T-helper 2 cell treated with Interferon-gamma antibody and Interleukin-4, amounts not matched to agents 5 μg/mL and 100 μg/mL, for 36 hours (primary cell): ENCODE measurements around the gene ADGRE3.
"Not testable (repeated sequence)": the region's sequence is repeated elsewhere in the genome, so short reads cannot be mapped to it uniquely, and the experiment has no call there.

Experiments used
- DNase-seq: peaks from one replicate; pipeline ENCODE4 v3.0.0; 2021; ENCODE audit warnings: low spot score
- H3K27ac Mint-ChIP-seq: one replicate; pipeline ENCODE4 v1.8.0; 2021; ENCODE audit warnings: mild to moderate bottlenecking, mixed read lengths
- H3K27me3 Mint-ChIP-seq: one replicate; pipeline ENCODE4 v1.8.0; 2021; ENCODE audit warnings: low read depth, mixed read lengths
- H3K36me3 Mint-ChIP-seq: one replicate; pipeline ENCODE4 v1.8.0; 2021; ENCODE audit warnings: low read depth, mixed read lengths
- H3K4me1 Mint-ChIP-seq: one replicate; pipeline ENCODE4 v1.8.0; 2021; ENCODE audit warnings: low read depth, mixed read lengths
- H3K4me3 Mint-ChIP-seq: one replicate; pipeline ENCODE4 v1.8.0; 2022; ENCODE audit warnings: mild to moderate bottlenecking, moderate library complexity, mixed read lengths
- H3K9me3 Mint-ChIP-seq: one replicate; pipeline ENCODE4 v1.8.0; 2021; ENCODE audit warnings: mixed read lengths

Gene ADGRE3

DNA sequence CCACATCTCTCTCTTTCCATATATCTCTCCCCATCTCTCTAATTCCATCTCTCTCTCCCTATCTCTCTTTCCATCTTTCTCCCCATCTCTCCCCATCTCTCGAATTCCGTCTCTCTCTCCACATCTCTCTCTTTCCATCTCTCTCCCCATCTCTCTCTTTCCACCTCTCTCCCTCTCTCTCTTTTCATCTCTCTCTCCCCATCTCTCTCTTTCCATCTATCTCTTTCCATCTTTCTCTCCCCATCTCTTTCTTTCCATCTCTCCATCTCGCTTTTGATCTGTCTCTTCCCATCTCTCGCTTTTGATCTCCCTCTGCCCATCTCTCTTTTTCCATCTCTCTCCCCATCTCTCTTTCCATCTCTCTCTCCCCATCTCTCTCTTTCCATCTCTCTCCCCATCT, 25.6 kb downstream of the ADGRE3 start:
- Mint-ChIP-seq H3K27ac (no peak overlapping the region), H3K36me3 (no peaks in the 10 kb centered on the region), H3K9me3 (no peaks in the 10 kb centered on the region), H3K27me3 (peaks cover 7% of the 10 kb centered on the region), H3K4me3 (no peak overlapping the region), H3K4me1 (no peaks in the 10 kb centered on the region)
- no peak for DNase-seq

DNA sequence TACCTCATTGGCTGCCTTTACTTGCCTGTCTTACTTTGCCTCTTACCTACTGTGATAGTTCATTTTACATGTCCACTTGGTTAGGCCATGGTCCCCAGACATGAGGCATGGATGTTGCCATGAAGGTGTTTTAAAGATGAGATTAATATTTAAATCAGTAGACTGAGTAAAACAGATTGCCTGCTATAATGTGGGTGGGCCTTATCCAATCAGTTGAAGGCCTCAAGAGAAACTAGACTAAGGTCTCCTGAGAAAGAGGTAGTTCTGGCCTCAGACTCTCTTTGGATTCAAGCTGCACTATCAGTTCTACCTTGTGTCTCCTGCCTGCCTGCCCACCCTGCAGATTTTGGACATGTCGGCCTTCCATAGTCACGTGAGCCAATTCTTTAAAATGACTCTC, 26.1 kb downstream of the ADGRE3 start:
- no peaks in the 10 kb centered on the region for H3K4me1 Mint-ChIP-seq
- no peak overlapping the region for H3K4me3 Mint-ChIP-seq
- H3K36me3 Mint-ChIP-seq = no peaks in the 10 kb centered on the region
- peaks cover 7% of the 10 kb centered on the region for H3K27me3 Mint-ChIP-seq
- no peak overlapping the region for H3K27ac Mint-ChIP-seq
- no peaks in the 10 kb centered on the region for H3K9me3 Mint-ChIP-seq
- no peak for DNase-seq

DNA sequence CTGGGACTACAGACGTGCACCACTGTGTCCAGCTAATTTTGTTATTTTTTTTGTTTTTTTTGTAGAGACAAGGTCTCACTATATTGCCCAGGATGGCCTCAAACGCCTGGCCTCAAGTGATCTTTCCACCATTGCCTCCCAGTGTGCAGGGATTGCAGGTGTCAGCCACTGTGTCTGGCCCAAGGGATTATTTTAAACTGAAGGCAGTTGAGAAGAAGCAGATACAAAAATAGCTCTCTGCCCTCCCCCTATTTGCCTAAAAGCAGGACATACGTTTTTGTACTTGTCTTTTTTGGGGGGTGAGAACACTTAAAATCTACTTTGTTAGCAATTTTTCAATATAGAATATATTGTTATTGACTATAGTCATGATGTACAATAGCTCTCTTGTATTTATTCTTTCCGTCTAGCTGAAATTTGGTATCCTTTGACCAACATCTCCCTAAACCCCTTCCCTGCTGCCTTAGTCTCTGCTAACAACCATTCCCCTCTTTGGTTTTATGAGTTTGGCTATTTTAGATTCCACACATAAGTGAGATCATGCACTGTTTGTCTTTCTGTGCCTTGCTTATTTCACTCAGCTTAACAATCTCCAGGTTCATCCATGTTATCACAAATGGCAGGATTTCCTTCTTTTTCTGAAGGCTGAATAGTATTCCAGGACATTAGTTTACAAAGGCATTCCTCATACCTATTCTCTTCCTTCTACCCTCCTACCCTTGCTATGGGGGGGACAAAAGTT, 34.9 kb downstream of the ADGRE3 start:
- Mint-ChIP-seq H3K36me3 (no peaks in the 10 kb centered on the region), H3K27me3 (no peaks in the 10 kb centered on the region), H3K9me3 (peaks cover 15% of the 10 kb centered on the region), H3K4me1 (no peaks in the 10 kb centered on the region), H3K27ac (no peak overlapping the region), H3K4me3 (no peak overlapping the region)
- no peak for DNase-seq

DNA sequence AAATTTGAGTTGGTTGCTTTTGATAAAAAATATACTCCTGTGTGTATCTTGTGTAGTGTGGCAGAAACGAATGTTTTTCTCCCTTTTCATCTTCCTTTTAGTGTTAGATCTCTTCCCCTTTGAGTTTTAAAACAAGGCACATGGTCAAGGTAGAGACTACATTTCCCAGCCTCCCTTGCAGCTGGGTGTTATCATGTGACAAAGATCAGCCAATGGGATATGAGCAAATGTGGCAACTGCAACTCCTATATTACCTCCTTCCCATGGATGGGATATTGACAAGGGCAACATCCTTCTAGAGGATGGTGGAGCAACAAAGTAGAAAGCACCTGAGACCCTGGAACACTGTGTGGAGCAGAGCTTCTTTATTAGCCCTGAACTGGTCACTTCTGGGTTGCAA, 42.4 kb downstream of the ADGRE3 start:
- H3K4me1 Mint-ChIP-seq = no peaks in the 10 kb centered on the region
- peaks cover 11% of the 10 kb centered on the region for H3K9me3 Mint-ChIP-seq
- H3K27ac Mint-ChIP-seq = no peak overlapping the region
- H3K36me3 Mint-ChIP-seq = no peaks in the 10 kb centered on the region
- no peak for DNase-seq
- H3K4me3 Mint-ChIP-seq = no peak overlapping the region
- H3K27me3 Mint-ChIP-seq = no peaks in the 10 kb centered on the region

DNA sequence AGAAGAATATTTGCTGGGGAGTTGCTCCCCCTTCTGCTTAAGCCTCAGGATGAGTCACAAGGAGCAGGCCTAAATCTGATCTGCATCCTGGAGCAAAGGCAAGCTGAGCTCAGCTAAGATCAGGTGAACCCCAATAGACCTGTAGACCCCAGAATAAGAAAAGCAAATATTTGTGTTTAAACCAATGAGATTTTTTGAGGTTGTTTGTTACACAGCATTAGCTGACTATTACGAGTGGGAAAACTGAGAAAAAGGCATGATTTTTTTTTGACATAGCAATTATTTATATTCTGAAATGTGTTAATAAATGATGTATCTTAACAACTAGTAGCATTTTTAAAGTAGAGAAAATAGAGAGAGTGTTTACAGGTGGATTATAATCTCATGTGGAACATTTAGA, 45.1 kb downstream of the ADGRE3 start:
- Mint-ChIP-seq H3K9me3 (peaks cover 11% of the 10 kb centered on the region), H3K36me3 (no peaks in the 10 kb centered on the region), H3K4me1 (no peaks in the 10 kb centered on the region), H3K27me3 (no peaks in the 10 kb centered on the region), H3K4me3 (no peak overlapping the region), H3K27ac (no peak overlapping the region)
- no peak for DNase-seq

DNA sequence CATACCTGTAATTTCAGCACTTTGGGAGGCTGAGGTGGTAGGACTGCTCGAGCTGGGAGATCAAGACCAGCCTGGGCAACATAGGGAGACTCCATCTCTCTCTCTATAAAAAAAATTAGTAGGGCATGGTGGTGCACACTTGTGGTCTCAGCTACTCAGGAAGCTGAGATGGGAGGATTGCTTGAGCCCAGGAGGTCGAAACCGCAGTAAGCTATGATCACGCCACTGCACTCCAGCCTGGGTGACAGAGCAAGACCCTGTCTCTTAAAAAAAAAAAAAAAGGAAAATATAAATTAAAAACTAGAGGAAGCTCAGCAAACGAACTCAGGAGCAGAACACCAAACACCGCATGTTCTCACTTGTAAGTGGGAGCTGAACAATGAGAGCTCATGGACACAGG, 50.2 kb downstream of the ADGRE3 start:
- H3K36me3 Mint-ChIP-seq, DNase-seq, H3K9me3 Mint-ChIP-seq, H3K4me3 Mint-ChIP-seq, H3K27ac Mint-ChIP-seq, H3K27me3 Mint-ChIP-seq, H3K4me1 Mint-ChIP-seq: not testable (repeated sequence)

DNA sequence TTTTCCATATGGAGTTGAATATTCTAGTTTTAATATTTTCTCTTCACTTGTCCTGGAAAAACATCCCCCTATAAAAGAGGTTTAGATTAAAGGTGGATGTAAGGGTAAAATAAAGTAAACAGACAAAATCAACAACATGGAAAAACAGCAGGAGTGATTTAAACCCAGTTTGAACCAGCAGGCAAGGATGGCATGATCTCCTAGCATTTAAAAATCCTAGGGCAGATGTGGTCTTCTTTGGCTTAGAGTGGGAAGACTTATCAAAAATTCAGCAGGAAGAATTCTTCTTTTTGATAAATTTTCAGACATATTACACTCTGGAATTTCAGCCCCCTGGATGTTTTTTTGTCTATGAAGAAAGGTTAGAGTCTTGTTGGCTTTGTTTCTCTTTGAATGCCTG, 55.2 kb downstream of the ADGRE3 start:
- Mint-ChIP-seq H3K27me3 (no peaks in the 10 kb centered on the region), H3K4me1 (no peaks in the 10 kb centered on the region), H3K9me3 (peaks cover 14% of the 10 kb centered on the region), H3K36me3 (no peaks in the 10 kb centered on the region), H3K27ac (no peak overlapping the region), H3K4me3 (no peak overlapping the region)
- no peak for DNase-seq

DNA sequence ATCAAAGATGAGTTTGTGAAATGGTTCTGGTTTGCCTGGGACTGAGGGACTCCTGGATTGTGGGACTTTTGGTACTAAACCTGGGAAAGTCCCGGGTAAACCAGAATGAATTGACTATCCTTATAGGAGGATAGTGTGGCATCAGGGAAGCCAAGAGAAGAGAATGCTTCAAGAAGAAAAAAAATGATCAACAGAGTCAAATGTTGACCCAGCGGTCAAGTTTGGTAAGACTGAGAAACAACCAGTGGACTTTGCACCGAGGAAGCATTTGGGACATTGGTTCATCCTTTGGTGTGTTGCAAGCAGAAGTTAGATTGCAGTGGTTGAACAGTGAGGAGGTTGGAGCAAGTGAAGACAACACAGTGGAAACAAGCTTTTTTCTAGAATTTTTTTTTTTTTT, 58.2 kb downstream of the ADGRE3 start:
- H3K9me3 Mint-ChIP-seq = peaks cover 14% of the 10 kb centered on the region
- H3K27me3 Mint-ChIP-seq = no peaks in the 10 kb centered on the region
- H3K36me3 Mint-ChIP-seq = no peaks in the 10 kb centered on the region
- H3K4me1 Mint-ChIP-seq = no peaks in the 10 kb centered on the region
- H3K27ac Mint-ChIP-seq = no peak overlapping the region
- no peak overlapping the region for H3K4me3 Mint-ChIP-seq
- DNase-seq = no peak

DNA sequence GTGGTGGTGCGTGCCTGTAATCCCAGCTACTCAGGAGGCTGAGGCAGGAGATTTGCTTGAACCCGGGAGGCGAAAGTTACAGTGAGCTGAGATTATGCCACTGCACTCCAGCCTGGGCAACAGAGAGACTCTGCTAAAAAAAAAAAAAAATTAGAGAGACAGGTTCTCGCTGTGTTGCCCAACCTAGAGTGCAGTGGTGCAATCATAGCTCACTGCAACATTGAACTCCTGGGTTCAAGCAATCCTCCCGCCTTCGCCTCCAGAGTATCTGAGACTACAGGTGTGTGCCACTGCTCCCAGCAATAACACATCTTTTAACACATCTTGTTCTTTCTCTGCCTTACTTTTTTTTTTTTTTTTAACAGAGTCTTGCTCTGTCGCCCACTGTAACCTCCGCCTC, 59.0 kb downstream of the ADGRE3 start:
- H3K27ac Mint-ChIP-seq = no peak overlapping the region
- H3K36me3 Mint-ChIP-seq = no peaks in the 10 kb centered on the region
- DNase-seq = no peak
- no peaks in the 10 kb centered on the region for H3K4me1 Mint-ChIP-seq
- H3K9me3 Mint-ChIP-seq = peaks cover 14% of the 10 kb centered on the region
- H3K4me3 Mint-ChIP-seq = no peak overlapping the region
- no peaks in the 10 kb centered on the region for H3K27me3 Mint-ChIP-seq

DNA sequence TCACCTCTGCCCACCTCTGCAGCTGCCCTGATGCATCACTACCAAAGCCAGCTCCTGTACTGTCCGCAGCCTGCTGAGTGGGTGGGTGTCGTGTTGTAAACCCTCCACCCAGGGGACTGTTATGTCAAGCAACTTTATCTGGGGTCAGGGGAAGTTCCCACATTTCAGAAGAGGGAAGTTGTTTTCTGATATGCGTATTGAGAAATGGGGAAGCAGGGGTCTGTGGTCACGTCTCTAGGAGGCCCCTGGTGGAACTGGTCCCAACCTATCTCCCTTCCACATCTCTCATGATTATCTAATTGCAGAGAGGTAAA, 60.6 kb downstream of the ADGRE3 start:
- no peak for DNase-seq
- Mint-ChIP-seq H3K27me3 (no peaks in the 10 kb centered on the region), H3K36me3 (no peaks in the 10 kb centered on the region), H3K4me3 (no peak overlapping the region), H3K27ac (no peak overlapping the region), H3K9me3 (peaks cover 4% of the 10 kb centered on the region), H3K4me1 (no peaks in the 10 kb centered on the region)

DNA sequence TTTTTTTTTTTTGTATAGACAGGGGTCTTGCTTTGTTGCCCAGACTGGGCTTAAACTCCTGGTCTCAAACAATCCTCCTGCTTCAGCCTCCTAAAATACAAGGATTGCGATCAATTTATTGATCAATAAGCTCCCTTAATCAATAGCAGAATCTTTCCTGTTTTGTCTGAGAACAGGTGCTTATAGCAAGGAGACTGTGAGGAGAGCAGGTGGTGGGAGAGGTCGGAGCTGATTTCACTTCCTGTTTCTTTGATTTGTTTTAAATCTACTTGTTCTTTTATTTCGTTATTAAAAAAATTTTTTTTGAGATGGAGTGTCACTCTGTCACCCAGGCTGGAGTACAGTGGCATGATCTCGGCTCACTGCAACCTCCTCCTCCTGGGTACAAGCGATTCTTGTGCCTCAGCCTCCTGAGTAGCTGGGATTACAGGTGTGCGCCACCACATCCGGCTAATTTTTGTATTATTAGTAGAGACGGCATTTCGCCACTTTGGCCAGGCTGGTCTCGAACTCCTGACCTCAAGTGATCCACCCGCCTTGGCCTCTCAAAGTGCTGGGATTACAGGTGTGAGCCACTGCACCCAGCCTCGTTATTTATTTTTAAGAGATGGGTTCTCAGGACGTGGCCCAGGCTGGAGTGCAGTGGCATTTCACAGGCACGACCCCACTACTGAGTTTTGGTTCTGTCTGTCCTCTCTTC, 61.1 kb downstream of the ADGRE3 start:
- not testable (repeated sequence) for H3K4me3 Mint-ChIP-seq, H3K27ac Mint-ChIP-seq, H3K36me3 Mint-ChIP-seq, H3K9me3 Mint-ChIP-seq, DNase-seq, H3K4me1 Mint-ChIP-seq, H3K27me3 Mint-ChIP-seq

DNA sequence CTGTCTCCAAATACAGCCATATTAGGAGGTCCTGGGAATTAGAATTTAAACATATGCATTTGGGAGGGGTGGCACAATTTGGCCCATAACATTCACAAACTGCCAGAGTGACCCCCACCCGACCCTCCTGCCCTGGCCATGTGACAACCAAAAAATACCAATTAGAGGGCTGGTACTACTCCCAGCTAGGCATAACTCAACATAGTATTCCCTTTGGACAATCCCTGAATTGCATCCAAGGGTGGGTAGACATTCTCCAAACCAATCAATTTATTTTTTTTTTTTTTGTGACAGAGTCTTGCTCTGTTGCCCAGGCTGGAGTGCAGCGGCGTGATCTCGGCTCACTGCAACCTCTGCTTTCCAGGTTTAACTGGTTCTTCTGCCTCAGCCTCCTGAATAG, 62.0 kb downstream of the ADGRE3 start:
- Mint-ChIP-seq H3K27me3 (no peaks in the 10 kb centered on the region), H3K27ac (no peak overlapping the region), H3K4me3 (no peak overlapping the region), H3K4me1 (no peaks in the 10 kb centered on the region), H3K36me3 (no peaks in the 10 kb centered on the region), H3K9me3 (no peaks in the 10 kb centered on the region)
- no peak for DNase-seq

DNA sequence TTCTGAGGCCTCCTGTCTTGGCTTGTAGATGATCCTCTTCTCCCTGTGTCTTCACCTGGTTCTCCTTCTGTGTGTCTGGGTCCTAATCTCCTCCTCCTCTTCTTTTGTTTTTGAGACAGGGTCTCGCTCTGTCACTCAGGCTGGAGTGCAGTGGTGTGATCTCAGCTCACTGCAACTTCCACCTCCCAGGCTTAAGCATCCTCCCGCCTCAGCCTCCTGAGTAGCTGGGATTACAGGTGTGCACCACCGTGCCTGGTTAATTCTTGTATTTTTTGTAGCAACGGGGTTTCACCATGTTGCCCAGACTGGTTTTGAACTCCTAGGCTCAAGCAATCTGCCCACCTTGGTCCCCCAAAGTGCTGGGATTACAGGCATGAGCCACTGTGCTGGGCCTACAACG, 62.4 kb downstream of the ADGRE3 start:
- not testable (repeated sequence) for DNase-seq, H3K9me3 Mint-ChIP-seq, H3K36me3 Mint-ChIP-seq, H3K27ac Mint-ChIP-seq, H3K27me3 Mint-ChIP-seq, H3K4me3 Mint-ChIP-seq, H3K4me1 Mint-ChIP-seq

DNA sequence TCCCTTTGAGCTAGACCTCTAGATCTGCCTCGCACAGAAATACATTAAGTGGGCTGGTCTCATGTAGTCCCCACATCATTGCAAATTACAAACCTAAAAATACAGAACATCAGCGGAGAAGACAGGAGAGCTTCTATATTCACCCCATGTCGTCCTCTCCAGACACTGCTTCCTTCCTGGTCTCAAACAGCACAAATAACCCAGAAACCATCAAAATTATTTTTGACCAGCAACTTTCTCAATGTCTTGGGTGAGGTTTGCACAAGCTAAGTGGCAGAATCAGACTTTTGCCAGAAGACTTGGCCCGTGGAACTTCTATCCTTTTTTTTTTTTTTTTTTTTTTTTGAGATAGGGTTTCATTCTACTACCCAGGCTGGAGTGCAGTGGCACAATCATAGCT, 63.6 kb downstream of the ADGRE3 start:
- H3K27me3 Mint-ChIP-seq = no peaks in the 10 kb centered on the region
- H3K4me3 Mint-ChIP-seq = no peak overlapping the region
- H3K27ac Mint-ChIP-seq = no peak overlapping the region
- DNase-seq = no peak
- H3K9me3 Mint-ChIP-seq = no peaks in the 10 kb centered on the region
- no peaks in the 10 kb centered on the region for H3K4me1 Mint-ChIP-seq
- H3K36me3 Mint-ChIP-seq = no peaks in the 10 kb centered on the region

DNA sequence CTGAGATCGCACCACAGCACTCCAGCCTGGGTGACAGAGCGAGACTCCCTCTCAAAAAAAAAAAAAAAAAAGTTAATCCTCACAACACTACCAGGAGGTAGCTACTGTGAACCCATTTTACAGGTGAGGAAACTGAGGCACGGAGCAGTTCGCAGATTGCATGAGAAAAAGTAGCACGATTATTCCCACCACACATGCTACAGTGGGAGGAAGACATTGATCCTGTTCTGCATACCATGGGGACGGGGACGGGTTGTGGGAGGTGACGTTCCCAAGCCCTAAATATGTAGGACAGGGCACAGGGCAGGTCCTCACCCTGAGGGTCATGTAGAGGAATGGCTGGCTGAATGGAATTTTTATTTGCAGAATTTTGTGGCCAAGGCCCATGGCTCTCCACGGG, 68.0 kb downstream of the ADGRE3 start:
- Mint-ChIP-seq H3K9me3 (no peaks in the 10 kb centered on the region), H3K36me3 (no peaks in the 10 kb centered on the region)

More for the DNA sequence above, 68.0 kb downstream of the ADGRE3 start:
- no peak overlapping the region for H3K27ac Mint-ChIP-seq
- H3K4me1 Mint-ChIP-seq = no peaks in the 10 kb centered on the region
- H3K4me3 Mint-ChIP-seq = no peak overlapping the region
- no peaks in the 10 kb centered on the region for H3K27me3 Mint-ChIP-seq
- DNase-seq = no peak
